ENCODE results near the gene PDP2.

DNA sequence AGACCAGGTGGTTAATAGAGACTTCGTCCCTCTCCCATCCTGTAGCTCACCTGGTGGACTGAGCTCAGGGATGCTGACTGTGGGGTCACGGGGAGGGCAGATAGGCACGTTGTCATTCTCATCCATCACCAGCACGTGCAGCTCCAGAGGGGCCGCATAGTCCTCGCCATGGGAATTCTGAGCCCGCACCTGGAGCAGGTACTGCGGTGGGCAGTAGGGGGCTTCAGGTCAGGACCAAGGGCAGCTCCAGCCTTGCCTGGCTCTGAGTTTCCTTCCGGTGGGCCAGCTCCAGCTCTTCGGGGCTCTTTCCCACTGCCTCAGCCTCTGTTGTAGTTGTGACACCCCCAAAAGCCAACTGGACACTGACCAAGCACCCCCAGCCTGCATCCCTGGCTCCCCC, 32.8 kb downstream of the PDP2 start:
- TF ChIP-seq, protein P1, sequence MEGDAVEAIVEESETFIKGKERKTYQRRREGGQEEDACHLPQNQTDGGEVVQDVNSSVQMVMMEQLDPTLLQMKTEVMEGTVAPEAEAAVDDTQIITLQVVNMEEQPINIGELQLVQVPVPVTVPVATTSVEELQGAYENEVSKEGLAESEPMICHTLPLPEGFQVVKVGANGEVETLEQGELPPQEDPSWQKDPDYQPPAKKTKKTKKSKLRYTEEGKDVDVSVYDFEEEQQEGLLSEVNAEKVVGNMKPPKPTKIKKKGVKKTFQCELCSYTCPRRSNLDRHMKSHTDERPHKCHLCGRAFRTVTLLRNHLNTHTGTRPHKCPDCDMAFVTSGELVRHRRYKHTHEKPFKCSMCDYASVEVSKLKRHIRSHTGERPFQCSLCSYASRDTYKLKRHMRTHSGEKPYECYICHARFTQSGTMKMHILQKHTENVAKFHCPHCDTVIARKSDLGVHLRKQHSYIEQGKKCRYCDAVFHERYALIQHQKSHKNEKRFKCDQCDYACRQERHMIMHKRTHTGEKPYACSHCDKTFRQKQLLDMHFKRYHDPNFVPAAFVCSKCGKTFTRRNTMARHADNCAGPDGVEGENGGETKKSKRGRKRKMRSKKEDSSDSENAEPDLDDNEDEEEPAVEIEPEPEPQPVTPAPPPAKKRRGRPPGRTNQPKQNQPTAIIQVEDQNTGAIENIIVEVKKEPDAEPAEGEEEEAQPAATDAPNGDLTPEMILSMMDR (conservative IDR thresholded peaks at IDR 0.05; ENCODE audit: low read depth, low read length) = no peak
- no peak for TF ChIP-seq EZH2 (IDR thresholded peaks at IDR 0.05; ENCODE audit: borderline replicate concordance, low read depth, low read length, poor library complexity, severe bottlenecking)
